Lower leg skin (tissue), 4 donors: ENCODE results near the gene RNH1. TPM values are rescaled to one million over a fixed set of nuclear protein-coding genes. Genes with fewer than 3 reads are reported as not detected.

Experiments
- DNase-seq, 2 donors: peaks; one replicate each; pipeline ENCODE4 v3.0.0-alpha.2; 2019; ENCODE audit warnings: low spot score in 2 of 2
- H3K4me3 ChIP-seq: fragments of 200-600 bp; sonication (generic); 2 replicates; pipeline ENCODE4 v1.5.1; 2017; ENCODE audit warnings: mild to moderate bottlenecking, low read depth; ENCODE audit not compliant: poor library complexity, severe bottlenecking
- POLR2A ChIP-seq, 2 donors: fragments of 450-650 bp; IDR thresholded peaks; one replicate each; pipeline ENCODE4 v1.6.1; 2016 to 2017; ENCODE audit warnings: antibody characterized with exemption in 2 of 2, mild to moderate bottlenecking in 1 of 2, moderate library complexity in 1 of 2
- WGBS, 2 donors: methylation state at CpG; one replicate each; pipeline ENCODE4 v1.1.5; 2018; 5-methylcytosine and 5-hydroxymethylcytosine counted together
- intact Hi-C: fragments of 100-400 bp; cut with DNase I; formaldehyde crosslinking; loops from one replicate; pipeline ENCODE4 v1.15.0; 2023; ENCODE audit warnings: low total_unique reads
- total RNA-seq, 4 donors: library from RNA; depleted of rRNA; stranded (reverse); fragments of >200 nt; gene quantifications; one replicate each; pipeline ENCODE4 v1.1.0, GENCODE V29; 2016
- TF ChIP-seq, protein P1 (sequence below), 3 donors: fragments of 450-650 bp; IDR thresholded peaks; one replicate each; pipeline ENCODE4 v1.5.1; 2016; ENCODE audit warnings: antibody characterized with exemption in 3 of 3, mild to moderate bottlenecking in 3 of 3, moderate library complexity in 2 of 3

Gene RNH1
- total RNA-seq, 4 donors from 2014 or later: 419 to 465 (median 446) TPM

DNA sequence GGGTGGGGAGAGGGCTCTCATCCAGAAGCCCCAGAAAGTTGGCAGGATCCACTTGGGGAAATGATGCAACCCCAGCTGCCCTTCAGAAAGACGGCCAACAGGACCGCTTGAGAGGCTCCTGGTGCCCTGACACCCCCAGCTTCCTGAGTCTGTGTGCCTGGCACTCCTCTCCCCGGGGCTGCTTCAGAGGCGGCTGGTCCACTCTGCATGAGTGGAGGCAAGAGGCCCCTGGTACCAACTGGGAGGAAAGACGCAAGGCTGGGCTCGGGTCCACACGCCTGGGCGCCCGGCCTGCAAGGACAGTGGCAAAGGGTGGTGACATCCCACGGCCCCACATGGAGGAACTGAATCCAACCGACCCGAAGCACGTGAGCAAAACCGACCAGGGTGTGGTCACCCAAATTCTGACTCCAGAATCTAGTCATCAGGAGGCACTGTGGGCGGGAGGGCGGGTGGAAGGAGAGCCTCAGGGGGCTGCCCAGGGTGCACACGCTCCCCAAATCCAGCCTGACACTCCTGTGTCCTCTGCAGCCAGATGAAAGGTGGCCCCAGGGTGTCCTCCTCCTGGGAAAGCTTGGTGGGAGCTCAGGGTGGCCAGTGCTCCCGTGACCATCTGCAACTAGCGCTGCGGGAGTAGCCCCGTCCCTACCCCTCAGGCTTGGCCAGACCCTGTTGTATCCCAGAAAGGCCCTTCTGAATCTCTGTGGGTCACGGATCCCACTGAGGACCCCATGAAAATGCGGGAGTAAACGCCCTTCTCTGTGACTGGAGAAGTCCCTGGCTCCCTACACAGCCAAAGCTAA, 3.7 kb downstream of the RNH1 start:
- intact Hi-C loops: loop anchor here (10.0 kb wide), 1 partner anchor 99 kb away; no protein-coding TSS in a partner anchor

DNA sequence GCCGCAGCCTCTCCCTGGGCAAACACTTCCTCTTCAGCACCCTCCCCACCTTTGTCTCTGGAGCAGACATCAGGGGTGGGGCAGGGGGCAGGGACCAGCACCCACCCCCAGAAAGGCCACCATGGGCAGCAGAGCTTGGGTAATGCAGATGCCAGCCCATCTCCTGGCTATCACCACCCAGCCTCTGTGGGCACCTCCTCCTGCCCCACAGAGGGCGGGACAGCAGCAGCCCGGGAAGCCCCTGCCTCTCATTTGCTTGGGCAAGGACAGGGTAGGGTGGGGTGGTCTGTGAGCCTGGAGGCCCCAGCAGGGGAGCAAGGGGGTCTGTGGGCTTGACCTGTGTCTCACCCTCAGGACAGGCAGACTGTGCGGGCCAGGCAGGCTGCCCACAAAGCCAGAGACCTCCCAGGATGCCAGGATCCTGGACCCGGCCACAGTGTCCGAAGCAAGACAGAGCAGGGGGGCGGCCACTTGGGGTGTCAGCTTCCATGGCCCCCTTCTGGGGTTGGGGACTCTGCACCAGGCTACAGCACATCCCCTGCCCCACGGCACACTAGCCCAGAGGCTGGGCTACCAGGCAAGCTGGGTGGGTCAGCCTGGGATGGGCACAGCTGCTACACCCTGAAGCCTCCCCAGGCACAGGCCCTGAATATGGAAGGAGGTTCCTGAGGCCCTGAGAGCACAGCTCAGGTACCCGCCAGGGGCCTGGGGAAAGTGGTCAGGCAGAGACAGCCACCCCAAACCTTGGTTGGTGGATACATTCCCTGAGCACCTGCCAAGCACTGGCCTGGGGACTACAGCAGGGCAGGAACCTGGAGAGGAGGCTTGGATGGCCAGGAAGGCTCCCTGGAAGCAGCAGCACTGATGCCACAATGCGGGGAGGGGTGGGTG, 4.5 kb downstream of the RNH1 start:
- 65 to 82% methylated on average over 6 to 8 of the region's 10 CpGs for WGBS, 2 donors
- TF ChIP-seq, protein P1, sequence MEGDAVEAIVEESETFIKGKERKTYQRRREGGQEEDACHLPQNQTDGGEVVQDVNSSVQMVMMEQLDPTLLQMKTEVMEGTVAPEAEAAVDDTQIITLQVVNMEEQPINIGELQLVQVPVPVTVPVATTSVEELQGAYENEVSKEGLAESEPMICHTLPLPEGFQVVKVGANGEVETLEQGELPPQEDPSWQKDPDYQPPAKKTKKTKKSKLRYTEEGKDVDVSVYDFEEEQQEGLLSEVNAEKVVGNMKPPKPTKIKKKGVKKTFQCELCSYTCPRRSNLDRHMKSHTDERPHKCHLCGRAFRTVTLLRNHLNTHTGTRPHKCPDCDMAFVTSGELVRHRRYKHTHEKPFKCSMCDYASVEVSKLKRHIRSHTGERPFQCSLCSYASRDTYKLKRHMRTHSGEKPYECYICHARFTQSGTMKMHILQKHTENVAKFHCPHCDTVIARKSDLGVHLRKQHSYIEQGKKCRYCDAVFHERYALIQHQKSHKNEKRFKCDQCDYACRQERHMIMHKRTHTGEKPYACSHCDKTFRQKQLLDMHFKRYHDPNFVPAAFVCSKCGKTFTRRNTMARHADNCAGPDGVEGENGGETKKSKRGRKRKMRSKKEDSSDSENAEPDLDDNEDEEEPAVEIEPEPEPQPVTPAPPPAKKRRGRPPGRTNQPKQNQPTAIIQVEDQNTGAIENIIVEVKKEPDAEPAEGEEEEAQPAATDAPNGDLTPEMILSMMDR (IDR thresholded peaks at IDR 0.05): no peak
- TF ChIP-seq POLR2A (IDR thresholded peaks at IDR 0.05): no peak
- no peak overlapping the region for H3K4me3 ChIP-seq
- intact Hi-C loops: loop anchor here (10.0 kb wide), 1 partner anchor 98 kb away; no protein-coding TSS in a partner anchor
- DNase-seq: peak in 1 of 2 donors; percentile 87

More for the DNA sequence above, 3.7 kb downstream of the RNH1 start:
- H3K4me3 ChIP-seq: peak overlapping the region; percentile 37
- 17 to 29% methylated on average over 21 to 24 of the region's 24 CpGs for WGBS, 2 donors
- TF ChIP-seq, protein P1 (IDR thresholded peaks at IDR 0.05): no peak
- TF ChIP-seq POLR2A (IDR thresholded peaks at IDR 0.05): no peak
- peak; percentile 85 to 95 for DNase-seq

DNA sequence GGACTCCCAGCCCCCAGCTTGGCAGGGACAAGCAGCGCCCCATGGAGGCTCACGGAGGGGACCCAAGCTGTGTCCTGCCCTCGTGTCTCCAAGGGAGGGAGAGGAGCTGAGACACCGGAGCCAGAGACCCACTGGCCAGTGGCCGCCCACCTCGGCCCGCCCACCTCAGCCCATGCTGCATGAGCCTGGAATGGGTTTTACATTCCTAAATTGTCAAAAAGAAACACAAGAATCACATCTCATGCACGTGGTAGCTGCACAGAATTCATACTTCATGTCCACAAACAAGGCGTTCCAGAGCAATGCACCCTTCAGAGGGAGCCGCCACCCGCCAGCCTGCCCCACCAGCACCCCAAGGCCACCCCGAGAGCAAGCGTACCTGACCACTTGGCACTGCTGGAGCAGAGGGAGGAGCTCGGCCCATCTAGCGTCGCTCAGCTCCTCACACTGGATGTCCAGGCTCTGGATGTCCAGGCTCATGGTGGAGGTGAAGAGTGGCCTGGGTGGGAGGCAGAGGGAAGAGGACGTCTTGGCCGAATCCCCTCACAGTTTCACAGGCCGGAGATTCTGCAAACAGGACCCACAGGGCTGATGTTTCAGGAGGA, 5.3 kb downstream of the RNH1 start:
- 84 to 86% methylated on average over 16 of the region's 19 CpGs for WGBS, 2 donors
- no peak overlapping the region for H3K4me3 ChIP-seq
- TF ChIP-seq POLR2A (IDR thresholded peaks at IDR 0.05): no peak
- intact Hi-C loops: loop anchor here (10.0 kb wide), 1 partner anchor 97 kb away; no protein-coding TSS in a partner anchor
- peak in 1 of 2 donors; percentile 76 for DNase-seq

DNA sequence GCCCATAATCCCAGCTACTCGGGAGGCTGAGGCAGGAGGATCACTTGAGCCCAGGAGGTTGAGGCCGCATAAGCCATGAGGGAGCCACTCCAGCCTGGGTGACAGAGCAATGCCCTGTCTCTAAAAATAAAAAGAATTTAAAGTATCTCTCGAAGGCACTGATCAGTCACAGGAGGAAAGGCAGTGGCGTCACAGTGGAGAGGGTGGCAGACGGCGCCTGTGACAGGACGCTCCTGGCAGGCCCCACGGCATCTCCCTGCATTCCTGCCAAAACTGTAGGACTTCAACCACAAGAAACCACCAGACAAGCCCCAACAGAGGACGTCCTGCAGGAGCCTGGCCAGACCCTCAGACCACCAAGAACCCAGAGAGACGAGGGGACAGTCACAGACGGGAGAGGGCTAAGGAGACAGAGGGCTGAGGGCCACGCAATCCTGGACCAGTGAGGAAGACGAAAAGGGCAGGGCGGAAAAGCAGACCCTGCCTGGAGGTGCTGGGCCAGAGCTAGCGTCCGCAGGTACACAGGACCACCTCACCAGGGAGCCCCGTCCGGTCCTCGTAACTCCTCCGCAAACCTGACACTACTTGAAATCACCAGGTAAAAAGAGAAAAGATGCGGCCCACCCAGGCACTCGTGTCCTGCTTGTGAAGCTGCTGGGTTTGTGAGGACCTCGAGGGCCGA, 5.9 kb downstream of the RNH1 start:
- intact Hi-C loops: loop anchor here (10.0 kb wide), 1 partner anchor 96 kb away; no protein-coding TSS in a partner anchor
- no peak overlapping the region for H3K4me3 ChIP-seq
- WGBS, 2 donors: 85 to 93% methylated on average over 24 of the region's 24 CpGs
- peak in 1 of 2 donors; percentile 83 for DNase-seq
- TF ChIP-seq POLR2A (IDR thresholded peaks at IDR 0.05): no peak
- TF ChIP-seq, protein P1 (IDR thresholded peaks at IDR 0.05): no peak

DNA sequence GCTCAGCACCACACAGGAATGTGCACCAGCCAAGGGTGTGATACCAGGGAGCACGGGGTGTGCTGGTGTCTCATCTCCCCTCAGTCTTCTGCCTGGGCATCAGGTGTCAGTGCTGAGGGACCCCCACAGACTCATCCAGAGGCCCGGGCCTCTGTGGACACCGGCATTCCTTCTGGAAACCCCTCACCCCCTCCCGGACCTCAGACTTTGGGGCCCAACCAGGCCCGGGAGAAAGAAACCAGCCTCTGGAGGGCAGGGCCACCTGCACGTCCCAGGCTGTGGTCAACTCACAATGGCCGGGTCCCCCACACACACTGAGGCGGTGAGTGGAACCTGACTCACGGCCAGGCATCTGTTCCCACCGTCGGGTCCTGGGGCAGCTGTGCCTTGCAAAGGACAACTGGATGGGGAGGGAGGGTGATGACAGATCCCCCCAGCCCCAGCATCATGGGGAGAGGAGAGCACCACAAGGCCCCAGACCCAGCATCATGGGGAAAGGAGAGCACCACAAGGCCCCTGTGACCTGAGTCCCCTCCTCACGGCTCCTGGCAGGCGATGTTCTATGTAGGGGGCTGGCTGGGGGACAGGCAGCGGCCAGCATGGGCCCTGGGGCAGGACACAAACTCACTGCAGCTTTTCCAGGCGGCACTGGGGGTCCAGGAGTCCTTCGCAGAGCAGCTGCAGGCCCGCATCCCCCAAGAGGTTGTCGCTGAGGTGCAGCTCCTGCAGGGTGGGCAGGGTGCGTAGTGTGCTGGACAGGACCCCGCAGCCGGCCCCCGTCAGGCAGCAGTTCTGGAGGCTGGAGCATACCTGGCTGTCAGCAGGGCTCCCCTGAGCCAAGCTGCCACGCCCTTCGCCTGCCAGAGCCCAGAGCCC, 7.6 kb downstream of the RNH1 start:
- H3K4me3 ChIP-seq: no peak overlapping the region
- WGBS, 2 donors: 81 to 91% methylated on average over 14 to 24 of the region's 24 CpGs
- TF ChIP-seq, protein P1 (IDR thresholded peaks at IDR 0.05): no peak
- no peak for TF ChIP-seq POLR2A (IDR thresholded peaks at IDR 0.05)
- DNase-seq: peak in 1 of 2 donors; percentile 80
- intact Hi-C loops: loop anchor here (10.0 kb wide), 1 partner anchor 95 kb away; no protein-coding TSS in a partner anchor
